Upper lobe of left lung (tissue), 6 donors: ENCODE measurements around the gene CRHR2. TPM values are rescaled to one million over a fixed set of nuclear protein-coding genes. Genes with fewer than 3 reads are reported as not detected.
"Not testable (repeated sequence)": the region's sequence is repeated elsewhere in the genome, so short reads cannot be mapped to it uniquely, and the experiment has no call there.

ENCODE experiments used
- ATAC-seq, 2 donors: fragments of 200-7000 bp; cut with Tn5 transposase; one replicate each; pipeline ENCODE4 v1.9.1; 2022; ENCODE audit warnings: mild to moderate bottlenecking in 2 of 2, moderate library complexity in 2 of 2; ENCODE audit not compliant: low FRiP score in 2 of 2
- DNase-seq, 2 donors: peaks; one replicate each; pipeline ENCODE4 v3.0.0-alpha.2; 2019 to 2020
- H3K27ac ChIP-seq, 4 donors: fragments of 200-600 bp; sonication (generic); one replicate each; pipeline ENCODE4 v1.5.1; 2016 to 2019
- H3K27me3 ChIP-seq, 4 donors: fragments of 200-600 bp; sonication (generic); one replicate each; pipeline ENCODE4 v1.5.1; 2017 to 2019
- H3K36me3 ChIP-seq, 4 donors: fragments of 200-600 bp; sonication (generic); one replicate each; pipeline ENCODE4 v1.5.1; 2016 to 2019
- H3K4me1 ChIP-seq, 4 donors: fragments of 200-600 bp; sonication (generic); one replicate each; pipeline ENCODE4 v1.5.1; 2018 to 2019
- H3K4me3 ChIP-seq, 4 donors: fragments of 200-600 bp; sonication (generic); one replicate each; pipeline ENCODE4 v1.5.1; 2017 to 2019; ENCODE audit warnings: mild to moderate bottlenecking in 2 of 4, moderate library complexity in 1 of 4
- H3K9me3 ChIP-seq, 4 donors: fragments of 200-600 bp; sonication (generic); one replicate each; pipeline ENCODE4 v1.5.1; 2018 to 2019
- CTCF ChIP-seq, 6 experiments: fragments of 450-650 bp in 4 of 6; fragments of 200-600 bp in 2 of 6; sonication (generic) in 2 of 6; IDR thresholded peaks; one replicate each; pipeline ENCODE4 v1.5.1; 2016 to 2019; ENCODE audit warnings: antibody characterized with exemption in 6 of 6
- EP300 ChIP-seq, 4 donors: sonication (generic); formaldehyde crosslinking; IDR thresholded peaks; one replicate each; pipeline ENCODE4 v1.5.1; 2017; ENCODE audit warnings: antibody characterized with exemption in 4 of 4, control low read depth in 2 of 4
- POLR2A ChIP-seq, 4 donors: fragments of 450-650 bp; IDR thresholded peaks; one replicate each; pipeline ENCODE4 v1.5.1; 2016 to 2017; ENCODE audit warnings: antibody characterized with exemption in 4 of 4, mild to moderate bottlenecking in 2 of 4
- POLR2AphosphoS5 ChIP-seq, 2 donors: sonication (generic); formaldehyde crosslinking; IDR thresholded peaks; one replicate each; pipeline ENCODE4 v1.5.1; 2017; ENCODE audit warnings: antibody characterized with exemption in 2 of 2
- WGBS, 2 donors: methylation state at CpG; one replicate each; pipeline ENCODE4 v1.1.5; 2017 to 2018; 5-methylcytosine and 5-hydroxymethylcytosine counted together
- total RNA-seq, 6 donors: library from RNA; depleted of rRNA in 4 of 6; stranded (reverse); fragments of >200 nt in 4 of 6; gene quantifications; one replicate each; pipeline versions ENCODE4 v1.1.0 to v1.2.1, GENCODE V29; 2016 to 2021
- donor health status: DM: no; HTN: no; CAD: no; lungs with moderate emphysema.
- donor health status: DM: no; HTN: yes; CAD: no; lungs with severe emphysema.

The CRHR2 gene
- total RNA-seq, 6 donors from 2014 or later = 0.10 to 1.0 (median 0.44) TPM; not detected in 2

- no peaks in the 10 kb centered on the region for H3K4me1 ChIP-seq
- ATAC-seq (no peak), DNase-seq (no peak)
- no peaks in the 10 kb centered on the region for H3K36me3 ChIP-seq
- TF ChIP-seq POLR2A (IDR thresholded peaks at IDR 0.05) (no peak), POLR2AphosphoS5 (IDR thresholded peaks at IDR 0.05) (no peak), CTCF (IDR thresholded peaks at IDR 0.05) (no peak), EP300 (IDR thresholded peaks at IDR 0.05) (no peak)
- H3K27ac ChIP-seq = no peak overlapping the region
- H3K27me3 ChIP-seq = no peaks in the 10 kb centered on the region
- H3K9me3 ChIP-seq = peaks cover 0 to 17% (median 8%) of the 10 kb centered on the region in 4 donors
- H3K4me3 ChIP-seq = no peak overlapping the region
Observed at GRCh38 chr7:30722671-30723070, 40.4 kb upstream of the CRHR2 start.

DNA sequence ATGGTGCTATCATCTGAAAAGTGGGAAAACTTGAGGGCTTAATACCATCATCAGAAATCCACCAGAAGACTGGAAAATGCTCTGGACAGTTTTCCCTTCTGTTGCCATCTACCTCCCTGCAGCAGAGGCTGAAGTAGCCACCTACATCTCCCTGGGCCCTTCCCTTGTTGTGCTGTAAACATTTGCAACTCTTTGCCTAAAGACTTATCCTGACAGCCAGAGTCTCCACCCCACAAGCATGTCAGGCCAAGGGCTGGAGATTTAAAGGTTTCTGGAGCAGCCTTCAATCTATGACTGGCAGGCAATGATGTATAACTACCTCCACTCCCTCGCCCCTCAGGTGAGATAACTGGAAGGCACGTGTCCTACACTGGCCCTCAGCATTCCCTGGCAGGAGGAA, 39.9 kb upstream of the CRHR2 start:
- no peak overlapping the region for H3K27ac ChIP-seq
- no peaks in the 10 kb centered on the region for H3K27me3 ChIP-seq
- no peaks in the 10 kb centered on the region for H3K36me3 ChIP-seq
- no peak for DNase-seq
- 83 to 89% methylated on average over 1 to 2 of the region's 2 CpGs for WGBS, 2 donors
- no peak overlapping the region for H3K4me3 ChIP-seq
- no peak for TF ChIP-seq EP300 (IDR thresholded peaks at IDR 0.05)
- TF ChIP-seq POLR2AphosphoS5 (IDR thresholded peaks at IDR 0.05) = no peak
- no peak for TF ChIP-seq CTCF (IDR thresholded peaks at IDR 0.05)
- no peak for TF ChIP-seq POLR2A (IDR thresholded peaks at IDR 0.05)
- ATAC-seq = no peak
- peaks cover 0 to 21% (median 8%) of the 10 kb centered on the region in 4 donors for H3K9me3 ChIP-seq
- no peaks in the 10 kb centered on the region for H3K4me1 ChIP-seq

GRCh38 chr7:30721211-30721610, 39.0 kb upstream of the CRHR2 start:
- Histone ChIP-seq H3K4me1 (no peaks in the 10 kb centered on the region), H3K27me3 (no peaks in the 10 kb centered on the region), H3K4me3 (no peak overlapping the region), H3K36me3 (no peaks in the 10 kb centered on the region), H3K27ac (no peak overlapping the region), H3K9me3 (peaks cover 0 to 21% (median 8%) of the 10 kb centered on the region in 4 donors)
- no peak for ATAC-seq
- no peak for DNase-seq
- TF ChIP-seq EP300 (IDR thresholded peaks at IDR 0.05) (no peak), POLR2AphosphoS5 (IDR thresholded peaks at IDR 0.05) (no peak), POLR2A (IDR thresholded peaks at IDR 0.05) (no peak), CTCF (IDR thresholded peaks at IDR 0.05) (no peak)
- WGBS, 2 donors = 82 to 100% methylated on average over 1 of the region's 1 CpG

GRCh38 chr7:30719434-30719833, 37.2 kb upstream of the CRHR2 start:
- not testable (repeated sequence) for H3K4me3 ChIP-seq, H3K27ac ChIP-seq, H3K36me3 ChIP-seq, DNase-seq, H3K4me1 ChIP-seq, H3K27me3 ChIP-seq, ATAC-seq
- peaks cover 0 to 21% (median 8%) of the 10 kb centered on the region in 4 donors for H3K9me3 ChIP-seq
- WGBS, 2 donors = 88 to 90% methylated on average over 2 of the region's 2 CpGs

GRCh38 chr7:30717181-30717580, 34.9 kb upstream of the CRHR2 start:
- Histone ChIP-seq H3K4me3 (no peak overlapping the region), H3K27me3 (no peaks in the 10 kb centered on the region), H3K36me3 (no peaks in the 10 kb centered on the region), H3K9me3 (peaks cover 0 to 21% (median 8%) of the 10 kb centered on the region in 4 donors), H3K27ac (no peak overlapping the region), H3K4me1 (no peaks in the 10 kb centered on the region)
- ATAC-seq (no peak), DNase-seq (no peak)
- WGBS, 2 donors = 81 to 82% methylated on average over 2 of the region's 2 CpGs
- no peak for TF ChIP-seq EP300 (IDR thresholded peaks at IDR 0.05)
- TF ChIP-seq CTCF (IDR thresholded peaks at IDR 0.05) = no peak
- no peak for TF ChIP-seq POLR2A (IDR thresholded peaks at IDR 0.05)
- TF ChIP-seq POLR2AphosphoS5 (IDR thresholded peaks at IDR 0.05) = no peak
